K562 (cell line): ENCODE data around the gene CHEK2. TPM values are rescaled to one million over a fixed set of nuclear protein-coding genes. Genes with fewer than 3 reads are reported as not detected.
"Not testable (repeated sequence)": the region's sequence is repeated elsewhere in the genome, so short reads cannot be mapped to it uniquely, and the experiment has no call there.

ENCODE experiments used
- ATAC-seq: fragments of 200-7000 bp; cut with Tn5 transposase; 3 replicates; pipeline ENCODE4 v1.9.1; 2020; ENCODE audit warnings: moderate library complexity
- BruUV-seq: library from RNA; stranded (reverse); fragments of 400-500 nt; replicated peaks from 2 replicates; lab custom pipeline; 2021; lab: Mats Ljungman, UMichigan
- CTCF ChIA-PET: fragments of 300-600 bp; formaldehyde crosslinking; extraction: SDS; loops from one replicate; lab custom pipeline; 2021; ENCODE audit warnings: low intra/inter-chr PET ratio; lab: Yijun Ruan, JAX
- POLR2A ChIA-PET: fragments of 300-600, 350-650 bp; sonication (Branson Sonifier 250); formaldehyde crosslinking; extraction: SDS; loops from one replicate; lab custom pipeline; 2021; ENCODE audit warnings: antibody characterized with exemption, inconsistent platforms; lab: Yijun Ruan, JAX
- DNase-seq, 4 experiments: peaks; one replicate each; pipeline versions ENCODE4 v3.0.0 to v3.0.0-alpha.2; 2011 to 2018; ENCODE audit warnings: low spot score in 3 of 4, mixed read lengths in 3 of 4; ENCODE audit errors: extremely low read depth in 1 of 4
- FAIRE-seq: peaks from 2 replicates; lab custom pipeline; 2011; peaks lifted over from hg19 to GRCh38; lab: Jason Lieb, UNC
- H2AFZ ChIP-seq: 2 replicates; pipeline ENCODE4 v1.6.0; 2011; ENCODE audit warnings: low read depth, low read length, control low read depth, inconsistent platforms
- H3K27ac ChIP-seq: fragments of 200-600 bp; 3 replicates; pipeline ENCODE4 v1.8.0; 2011; ENCODE audit warnings: low read depth, mild to moderate bottlenecking, control low read depth, inconsistent platforms, low read length, moderate library complexity, mixed read lengths; ENCODE audit errors: extremely low read depth
- H3K27me3 ChIP-seq, 2 experiments: fragments of 300-600 bp in 1 of 2; 2 replicates in 1 of 2; 3 replicates in 1 of 2; pipeline versions ENCODE4 v1.6.0 to v1.8.0; 2011; ENCODE audit warnings: inconsistent platforms in 2 of 2, low read length in 2 of 2, mild to moderate bottlenecking in 1 of 2, mixed read lengths in 1 of 2, moderate library complexity in 1 of 2; ENCODE audit not compliant: control insufficient read depth in 2 of 2, insufficient read depth in 2 of 2
- H3K36me3 ChIP-seq: fragments of 300-600 bp; 3 replicates; pipeline ENCODE4 v1.8.0; 2011; ENCODE audit warnings: mild to moderate bottlenecking, low read length, inconsistent platforms; ENCODE audit not compliant: control insufficient read depth, insufficient read depth
- H3K4me1 ChIP-seq, 2 experiments: fragments of 200-600 bp in 1 of 2; replicated peaks in 1 of 2; 2 replicates in 1 of 2; 3 replicates in 1 of 2; pipeline versions ENCODE4 v1.5.1 to v1.8.0; 2011; ENCODE audit warnings: inconsistent platforms in 2 of 2, low read length in 2 of 2, mild to moderate bottlenecking in 1 of 2, mixed read lengths in 1 of 2, moderate library complexity in 1 of 2; ENCODE audit not compliant: control insufficient read depth in 2 of 2, insufficient read depth in 2 of 2
- H3K4me2 ChIP-seq: 2 replicates; pipeline ENCODE4 v1.6.1; 2011; ENCODE audit warnings: low read length, control low read depth, inconsistent platforms, mixed read lengths; ENCODE audit not compliant: insufficient read depth
- H3K4me3 ChIP-seq: fragments of 200-600 bp; sonication (generic), shearing (Covaris generic); 2 replicates; pipeline ENCODE4 v1.5.1; 2016; ENCODE audit warnings: control low read depth, inconsistent platforms
- H3K79me2 ChIP-seq: fragments of 200-600 bp; 3 replicates; pipeline ENCODE4 v1.8.0; 2011; ENCODE audit warnings: low read length, inconsistent platforms; ENCODE audit not compliant: control insufficient read depth, insufficient read depth
- H3K9ac ChIP-seq, 2 experiments: 2 replicates each; pipeline versions ENCODE4 v1.6.0 to v1.6.1; 2011; ENCODE audit warnings: low read depth in 2 of 2, low read length in 2 of 2, control low read depth in 1 of 2, inconsistent platforms in 1 of 2, mild to moderate bottlenecking in 1 of 2, mixed read lengths in 1 of 2; ENCODE audit not compliant: insufficient read depth in 1 of 2
- H3K9me1 ChIP-seq: one replicate; pipeline ENCODE4 v1.6.0; 2011; ENCODE audit warnings: inconsistent platforms, mild to moderate bottlenecking, low read length, moderate library complexity; ENCODE audit not compliant: control insufficient read depth, insufficient read depth
- H3K9me3 ChIP-seq: replicated peaks from 2 replicates; pipeline ENCODE4 v1.5.1; 2011; ENCODE audit warnings: low read depth, low read length, inconsistent platforms; ENCODE audit not compliant: control insufficient read depth, insufficient read depth
- H4K20me1 ChIP-seq: replicated peaks from 2 replicates; pipeline ENCODE4 v1.6.1; 2011; ENCODE audit warnings: low read length, inconsistent platforms, mixed read lengths; ENCODE audit not compliant: control insufficient read depth, insufficient read depth
- CHD4 ChIP-seq: fragments of 200-600 bp; sonication (generic); IDR thresholded peaks from 3 replicates; pipeline ENCODE4 v1.6.1; 2012; ENCODE audit warnings: low read depth, mild to moderate bottlenecking, mixed read lengths, low read length, inconsistent platforms; ENCODE audit not compliant: insufficient read depth, insufficient replicate concordance, poor library complexity, severe bottlenecking
- CREB1 ChIP-seq, 2 experiments: sonication (generic) in 1 of 2; formaldehyde crosslinking in 1 of 2; IDR thresholded peaks; 2 replicates each; pipeline versions ENCODE4 v1.6.1 to v1.8.0; 2012 to 2022; ENCODE audit warnings: inconsistent platforms in 1 of 2, mild to moderate bottlenecking in 1 of 2, missing genetic modification reagents in 1 of 2, moderate library complexity in 1 of 2
- WGBS: fragments of 100-300 bp; shearing (Covaris generic); methylation state at CpG from one replicate; pipeline ENCODE4 v1.1.6; 2016; ENCODE audit warnings: low coverage, mixed read lengths; ENCODE audit not compliant: insufficient coverage; ENCODE audit errors: missing lambda C conversion rate; 5-methylcytosine and 5-hydroxymethylcytosine counted together
- in situ Hi-C: fragments of 300-500 bp; cut with MboI; formaldehyde crosslinking; loops from 4 replicates; pipeline ENCODE4 v1.15.0; 2018; ENCODE audit warnings: inconsistent platforms, mixed read lengths
- intact Hi-C: fragments of 100-400 bp; cut with micrococcal nuclease; formaldehyde crosslinking; loops from 2 replicates; pipeline ENCODE4 v1.14.2; 2022
- polyA plus RNA-seq, 8 experiments: library from polyadenylated mRNA; depleted of rRNA in 4 of 8; stranded (reverse) in 5 of 8; unstranded in 3 of 8; fragments of >200 nt; fragmentation: Nextera tagmentation in 2 of 8; fragmentation: Illumina TruSeq in 1 of 8; extraction: Ambion mirVana in 2 of 8; extraction: Trizol in 1 of 8; gene quantifications; 2 replicates each; pipeline versions ENCODE4 v1.2.1 to v1.2.3, GENCODE V29; 2011 to 2014; ENCODE audit warnings: inconsistent platforms in 1 of 8, missing spikeins in 1 of 8
- total RNA-seq, 7 experiments: library from RNA; depleted of rRNA in 6 of 7; stranded (reverse); fragments of >200 nt in 6 of 7; fragmentation: Illumina TruSeq in 2 of 7; extraction: Trizol in 2 of 7; gene quantifications; 2 replicates each; pipeline versions ENCODE4 v1.2.1 to v1.2.3, GENCODE V29; 2011 to 2021; ENCODE audit warnings: low replicate concordance in 1 of 7

Gene CHEK2
- total and polyA plus RNA-seq, 9 of the 15 experiments (the other 6 are each of a cell fraction or from before 2014, with no cell fraction given): 28.7 to 102 (median 58.0) TPM

- TF ChIP-seq CREB1 (IDR thresholded peaks at IDR 0.05) (no peak), CREB1 (CRISPR knock-in tag; IDR thresholded peaks at IDR 0.05) (no peak), CHD4 (no peak)
- TF ChIP-seq, all 486 proteins: peak for 0
Observed at GRCh38 chr22:28759861-28760560, 18.4 kb upstream of the CHEK2 start (continued).

DNA sequence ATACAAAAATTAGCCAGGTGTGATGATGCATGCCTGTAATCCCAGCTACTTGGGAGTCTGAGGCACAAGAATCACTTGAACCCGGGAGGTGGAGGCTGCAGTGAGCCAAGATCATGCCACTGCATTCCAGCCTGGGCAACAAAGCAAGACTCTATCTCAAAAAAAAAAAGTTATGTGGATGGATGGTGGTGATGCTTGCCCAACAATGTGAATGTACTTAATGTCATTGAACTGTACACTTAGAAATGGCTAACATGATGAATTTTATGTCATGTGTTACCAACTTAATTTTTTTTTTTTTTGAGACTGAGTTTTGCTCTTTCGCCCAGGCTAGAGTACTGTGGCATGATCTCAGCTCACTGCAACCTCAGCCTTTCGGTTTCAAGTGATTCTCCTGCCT, 12.9 kb upstream of the CHEK2 start:
- H4K20me1 ChIP-seq, DNase-seq, H3K27me3 ChIP-seq, H3K4me3 ChIP-seq, H3K27ac ChIP-seq, intact Hi-C loops, FAIRE-seq, H3K9ac ChIP-seq, H2AFZ ChIP-seq, H3K9me3 ChIP-seq, BruUV-seq, ATAC-seq, H3K4me1 ChIP-seq, H3K36me3 ChIP-seq, H3K79me2 ChIP-seq, CTCF ChIA-PET, POLR2A ChIA-PET, H3K9me1 ChIP-seq, in situ Hi-C loops, H3K4me2 ChIP-seq: not testable (repeated sequence)
- WGBS: 87% methylated on average over 3 of the region's 3 CpGs
